Keratinocyte (primary cell): ENCODE results near the gene YY2. TPM values are rescaled to one million over a fixed set of nuclear protein-coding genes. Genes with fewer than 3 reads are reported as not detected.

Source experiments
- DNase-seq: peaks from one replicate; pipeline ENCODE4 v3.0.0-alpha.2; 2011; ENCODE audit warnings: low read depth, missing footprints, low spot score
- FAIRE-seq: peaks from 2 replicates; lab custom pipeline; 2011; peaks lifted over from hg19 to GRCh38; lab: Jason Lieb, UNC
- H2AFZ ChIP-seq: 2 replicates; pipeline ENCODE4 v1.6.0; 2012; ENCODE audit warnings: low read length, control low read depth, inconsistent platforms; ENCODE audit not compliant: control insufficient read depth
- H3K27ac ChIP-seq: 2 replicates; pipeline ENCODE4 v1.5.1; 2011; ENCODE audit warnings: low read length; ENCODE audit not compliant: control insufficient read depth, insufficient read depth
- H3K27me3 ChIP-seq: 3 replicates; pipeline ENCODE4 v1.6.0; 2011; ENCODE audit warnings: low read length; ENCODE audit not compliant: control insufficient read depth, insufficient read depth; ENCODE audit errors: extremely low read depth
- H3K36me3 ChIP-seq, 2 experiments: 2 replicates in 1 of 2; 3 replicates in 1 of 2; pipeline ENCODE4 v1.5.1; 2011; ENCODE audit warnings: low read length in 2 of 2, mild to moderate bottlenecking in 1 of 2; ENCODE audit not compliant: control insufficient read depth in 2 of 2, insufficient read depth in 2 of 2; ENCODE audit errors: extremely low read depth in 1 of 2
- H3K4me1 ChIP-seq: 3 replicates; pipeline ENCODE4 v1.5.1; 2011; ENCODE audit warnings: low read length; ENCODE audit not compliant: control insufficient read depth, insufficient read depth; ENCODE audit errors: extremely low read depth
- H3K4me2 ChIP-seq: 3 replicates; pipeline ENCODE4 v1.6.0; 2011; ENCODE audit warnings: low read depth, low read length; ENCODE audit not compliant: control insufficient read depth, insufficient read depth; ENCODE audit errors: extremely low read depth
- H3K4me3 ChIP-seq, 3 experiments: fragments of 200-600 bp in 1 of 3; sonication (generic) in 1 of 3; 2 replicates in 2 of 3; 3 replicates in 1 of 3; pipeline ENCODE4 v1.5.1; 2011 to 2016; ENCODE audit warnings: low read length in 3 of 3, mild to moderate bottlenecking in 3 of 3, control low read depth in 2 of 3, inconsistent platforms in 1 of 3, low read depth in 1 of 3, mixed read lengths in 1 of 3, mixed run types in 1 of 3, moderate library complexity in 1 of 3; ENCODE audit not compliant: control insufficient read depth in 2 of 3, insufficient read depth in 2 of 3; ENCODE audit errors: extremely low read depth in 1 of 3
- H3K79me2 ChIP-seq: 2 replicates; pipeline ENCODE4 v1.6.0; 2012; ENCODE audit warnings: low read length; ENCODE audit not compliant: control insufficient read depth, insufficient read depth
- H3K9ac ChIP-seq: 3 replicates; pipeline ENCODE4 v1.6.0; 2011; ENCODE audit warnings: low read length; ENCODE audit not compliant: control insufficient read depth, insufficient read depth; ENCODE audit errors: extremely low read depth
- H3K9me1 ChIP-seq: 3 replicates; pipeline ENCODE4 v1.6.0; 2011; ENCODE audit warnings: low read length; ENCODE audit not compliant: control insufficient read depth, insufficient read depth; ENCODE audit errors: extremely low read depth
- H3K9me3 ChIP-seq: 2 replicates; pipeline ENCODE4 v1.5.1; 2012; ENCODE audit warnings: low read depth, low read length; ENCODE audit not compliant: control insufficient read depth
- H4K20me1 ChIP-seq: 3 replicates; pipeline ENCODE4 v1.6.0; 2011; ENCODE audit warnings: low read length; ENCODE audit not compliant: control insufficient read depth, insufficient read depth; ENCODE audit errors: extremely low read depth
- EZH2 ChIP-seq: IDR thresholded peaks from one replicate; pipeline ENCODE4 v1.6.1; 2012; ENCODE audit warnings: inconsistent platforms, mild to moderate bottlenecking, low read length, moderate library complexity
- dilution Hi-C: fragments of 300-500 bp; cut with MboI; formaldehyde crosslinking; loops from one replicate; pipeline ENCODE4 v1.7.0; 2020; ENCODE audit warnings: low sequenced_read_pairs; ENCODE audit not compliant: extremely low pct_ligation_motif_present
- polyA plus RNA-seq, 5 experiments: library from polyadenylated mRNA; depleted of rRNA in 3 of 5; stranded (reverse) in 3 of 5; stranded (forward) in 1 of 5; unstranded in 1 of 5; fragments of >200 nt; gene quantifications; 1 replicate in 1 of 5; 2 replicates in 3 of 5; 3 replicates in 1 of 5; pipeline versions ENCODE4 v1.2.1 to v1.2.3, GENCODE V29; 2011 to 2012; ENCODE audit warnings: missing spikeins in 2 of 5, low read depth in 1 of 5, low replicate concordance in 1 of 5
- TF ChIP-seq, protein P1 (sequence below), 3 experiments: IDR thresholded peaks in 1 of 3; conservative IDR thresholded peaks in 1 of 3; optimal IDR thresholded peaks in 1 of 3; 2 replicates in 2 of 3; 3 replicates in 1 of 3; pipeline versions ENCODE3 to v1.5.1; 2011; ENCODE audit warnings: low read length in 3 of 3, mild to moderate bottlenecking in 3 of 3, moderate library complexity in 2 of 3, control low read depth in 1 of 3, inconsistent platforms in 1 of 3; ENCODE audit not compliant: insufficient read depth in 2 of 3; ENCODE audit errors: extremely low read depth in 1 of 3

Gene YY2
- polyA plus RNA-seq, 1 donor (not counting 4 experiments of a cell fraction or from before 2014, with no cell fraction given): 1.2 TPM

DNA sequence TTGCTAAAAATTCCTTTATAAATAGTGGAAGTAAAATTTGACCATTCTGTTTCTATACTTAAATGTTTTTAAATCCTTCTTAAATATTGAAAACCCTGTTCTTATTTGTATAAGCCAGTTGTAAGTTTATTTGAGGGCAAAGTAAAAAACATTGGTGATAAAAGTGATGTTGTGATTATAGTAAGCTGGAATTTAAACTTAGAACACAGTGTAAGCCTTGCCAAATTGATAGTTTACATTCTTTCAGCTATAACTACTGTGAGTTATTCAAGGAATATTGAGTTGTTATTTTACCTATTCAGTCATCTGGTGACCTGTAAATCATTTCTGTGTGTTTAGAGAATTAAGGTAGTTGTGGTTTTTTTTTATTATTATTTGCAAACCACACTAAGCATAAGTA is 9.6 kb downstream of the YY2 start:
- H3K36me3 ChIP-seq: no peaks in the 10 kb centered on the region
- dilution Hi-C loops: no loop called here
- H3K4me1 ChIP-seq: no peaks in the 10 kb centered on the region
- TF ChIP-seq EZH2: no peak
- TF ChIP-seq, protein P1, sequence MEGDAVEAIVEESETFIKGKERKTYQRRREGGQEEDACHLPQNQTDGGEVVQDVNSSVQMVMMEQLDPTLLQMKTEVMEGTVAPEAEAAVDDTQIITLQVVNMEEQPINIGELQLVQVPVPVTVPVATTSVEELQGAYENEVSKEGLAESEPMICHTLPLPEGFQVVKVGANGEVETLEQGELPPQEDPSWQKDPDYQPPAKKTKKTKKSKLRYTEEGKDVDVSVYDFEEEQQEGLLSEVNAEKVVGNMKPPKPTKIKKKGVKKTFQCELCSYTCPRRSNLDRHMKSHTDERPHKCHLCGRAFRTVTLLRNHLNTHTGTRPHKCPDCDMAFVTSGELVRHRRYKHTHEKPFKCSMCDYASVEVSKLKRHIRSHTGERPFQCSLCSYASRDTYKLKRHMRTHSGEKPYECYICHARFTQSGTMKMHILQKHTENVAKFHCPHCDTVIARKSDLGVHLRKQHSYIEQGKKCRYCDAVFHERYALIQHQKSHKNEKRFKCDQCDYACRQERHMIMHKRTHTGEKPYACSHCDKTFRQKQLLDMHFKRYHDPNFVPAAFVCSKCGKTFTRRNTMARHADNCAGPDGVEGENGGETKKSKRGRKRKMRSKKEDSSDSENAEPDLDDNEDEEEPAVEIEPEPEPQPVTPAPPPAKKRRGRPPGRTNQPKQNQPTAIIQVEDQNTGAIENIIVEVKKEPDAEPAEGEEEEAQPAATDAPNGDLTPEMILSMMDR (optimal IDR thresholded peaks at IDR 0.05 in 1 of 3, IDR thresholded peaks at IDR 0.05 in 1 of 3, conservative IDR thresholded peaks at IDR 0.05 in 1 of 3; ENCODE audit: extremely low read depth in 1 of 3, insufficient read depth in 2 of 3, low read length in 3 of 3): no peak
- no peak for FAIRE-seq
- H4K20me1 ChIP-seq: no peaks in the 10 kb centered on the region
- H3K9me3 ChIP-seq: no peaks in the 10 kb centered on the region
- no peaks in the 10 kb centered on the region for H3K79me2 ChIP-seq
- no peak overlapping the region for H3K4me2 ChIP-seq
- no peak overlapping the region for H3K27ac ChIP-seq
- no peaks in the 10 kb centered on the region for H3K9me1 ChIP-seq
- DNase-seq: no peak
- H3K27me3 ChIP-seq: no peaks in the 10 kb centered on the region
- no peak overlapping the region for H2AFZ ChIP-seq
- no peak overlapping the region for H3K4me3 ChIP-seq
- no peak overlapping the region for H3K9ac ChIP-seq

DNA sequence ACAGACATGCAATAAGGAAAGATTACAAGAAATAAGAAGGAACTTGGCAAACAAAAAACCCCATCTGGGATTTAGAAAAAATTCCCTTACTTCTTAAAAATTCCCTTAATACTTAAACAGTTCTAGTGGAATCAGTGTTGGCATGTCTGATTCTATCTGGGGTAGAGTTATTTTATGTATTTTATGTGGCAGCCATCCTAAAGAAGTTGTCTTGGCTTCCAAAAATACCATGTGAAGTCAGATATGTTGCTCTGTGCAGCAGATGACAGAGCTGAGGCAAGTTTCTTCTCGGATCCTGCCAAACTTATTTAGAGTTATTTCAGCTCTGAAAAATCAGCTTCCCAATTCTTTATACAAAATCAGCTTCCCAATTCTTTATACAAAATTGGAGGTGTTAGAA is 14.7 kb downstream of the YY2 start:
- DNase-seq (no peak), FAIRE-seq (no peak)
- Histone ChIP-seq H2AFZ (no peak overlapping the region), H3K9ac (no peak overlapping the region), H3K4me2 (no peak overlapping the region), H3K79me2 (no peaks in the 10 kb centered on the region), H3K4me3 (no peak overlapping the region), H3K9me3 (no peaks in the 10 kb centered on the region), H3K27ac (no peak overlapping the region), H3K36me3 (no peaks in the 10 kb centered on the region), H3K4me1 (no peaks in the 10 kb centered on the region), H3K9me1 (no peaks in the 10 kb centered on the region), H4K20me1 (no peaks in the 10 kb centered on the region), H3K27me3 (no peaks in the 10 kb centered on the region)
- TF ChIP-seq, protein P1 (optimal IDR thresholded peaks at IDR 0.05 in 1 of 3, IDR thresholded peaks at IDR 0.05 in 1 of 3, conservative IDR thresholded peaks at IDR 0.05 in 1 of 3; ENCODE audit: extremely low read depth in 1 of 3, insufficient read depth in 2 of 3, low read length in 3 of 3): no peak
- no peak for TF ChIP-seq EZH2
- dilution Hi-C loops: no loop called here
